ENCODE results near the gene NFKBIL1. TPM values are rescaled to one million over a fixed set of nuclear protein-coding genes. Genes with fewer than 3 reads are reported as not detected.

Gene NFKBIL1
- total and polyA plus RNA-seq, 7 experiments from 2014 or later = 8.7 to 17.2 (median 11.6) TPM

DNA sequence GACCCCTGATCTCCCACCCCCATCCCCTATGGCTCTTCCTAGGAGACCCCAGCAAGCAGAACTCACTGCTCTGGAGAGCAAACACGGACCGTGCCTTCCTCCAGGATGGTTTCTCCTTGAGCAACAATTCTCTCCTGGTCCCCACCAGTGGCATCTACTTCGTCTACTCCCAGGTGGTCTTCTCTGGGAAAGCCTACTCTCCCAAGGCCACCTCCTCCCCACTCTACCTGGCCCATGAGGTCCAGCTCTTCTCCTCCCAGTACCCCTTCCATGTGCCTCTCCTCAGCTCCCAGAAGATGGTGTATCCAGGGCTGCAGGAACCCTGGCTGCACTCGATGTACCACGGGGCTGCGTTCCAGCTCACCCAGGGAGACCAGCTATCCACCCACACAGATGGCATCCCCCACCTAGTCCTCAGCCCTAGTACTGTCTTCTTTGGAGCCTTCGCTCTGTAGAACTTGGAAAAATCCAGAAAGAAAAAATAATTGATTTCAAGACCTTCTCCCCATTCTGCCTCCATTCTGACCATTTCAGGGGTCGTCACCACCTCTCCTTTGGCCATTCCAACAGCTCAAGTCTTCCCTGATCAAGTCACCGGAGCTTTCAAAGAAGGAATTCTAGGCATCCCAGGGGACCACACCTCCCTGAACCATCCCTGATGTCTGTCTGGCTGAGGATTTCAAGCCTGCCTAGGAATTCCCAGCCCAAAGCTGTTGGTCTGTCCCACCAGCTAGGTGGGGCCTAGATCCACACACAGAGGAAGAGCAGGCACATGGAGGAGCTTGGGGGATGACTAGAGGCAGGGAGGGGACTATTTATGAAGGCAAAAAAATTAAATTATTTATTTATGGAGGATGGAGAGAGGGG, 26.1 kb downstream of the NFKBIL1 start:
- H3K4me1 ChIP-seq (ENCODE audit: control insufficient read depth in 2 of 2, insufficient read depth in 2 of 2, low read length in 2 of 2) = peaks cover 69 to 70% of the 10 kb centered on the region in 2 donors
- H3K36me3 Mint-ChIP-seq = peaks cover 0 to 39% (median 4%) of the 10 kb centered on the region in 5 donors
- peak overlapping the region; percentile 97 for H3K27ac ChIP-seq (ENCODE audit: low read depth, low read length)
- H3K4me1 Mint-ChIP-seq = peaks cover 63 to 97% (median 93%) of the 10 kb centered on the region in 7 donors
- peak overlapping the region; percentile 69 for H3K4me3 ChIP-seq (ENCODE audit: low read length)
- H3K4me3 Mint-ChIP-seq = peak overlapping the region; percentile 93 to 99 (median 98)
- ATAC-seq = no peak
- intact Hi-C loops (cut with micrococcal nuclease) = loop anchor here in 1 of 2 donors (2.0 kb wide), 1 partner anchor 15 kb away; no protein-coding TSS in a partner anchor
- ChIA-PET CTCF (interaction anchor here (1.5 to 18.2 kb wide), 5 partner anchors 12 to 81 kb away, joined by 3 to 687 read pairs (median 41); partner anchors contain the start of genes ATP6V1G2, LST1, LTB and NCR3), POLR2A (interaction anchor here (0.6 to 66.4 kb wide), 4 partner anchors 9 to 1398 kb away, joined by 3 to 3078 read pairs (median 1540); partner anchors contain the start of genes AIF1, ATP6V1G2, DDX39B and LST1)
- H3K36me3 ChIP-seq (ENCODE audit: control insufficient read depth in 2 of 3, insufficient read depth in 3 of 3, low read length in 3 of 3) = peaks cover 0 to 7% (median 5%) of the 10 kb centered on the region in 3 experiments
- peak overlapping the region; percentile 97 to 99 (median 99) for H3K27ac Mint-ChIP-seq
- no peaks in the 10 kb centered on the region for H3K9me3 ChIP-seq (ENCODE audit: control insufficient read depth in 2 of 3, low read length in 3 of 3)
- no peaks in the 10 kb centered on the region for H3K27me3 ChIP-seq (ENCODE audit: control insufficient read depth in 2 of 2, insufficient read depth in 2 of 2, low read length in 2 of 2)
- H3K9me3 Mint-ChIP-seq = no peaks in the 10 kb centered on the region
- H3K27me3 Mint-ChIP-seq = peaks cover 0 to 16% (median 0%) of the 10 kb centered on the region in 5 donors
- no peak for DNase-seq

DNA sequence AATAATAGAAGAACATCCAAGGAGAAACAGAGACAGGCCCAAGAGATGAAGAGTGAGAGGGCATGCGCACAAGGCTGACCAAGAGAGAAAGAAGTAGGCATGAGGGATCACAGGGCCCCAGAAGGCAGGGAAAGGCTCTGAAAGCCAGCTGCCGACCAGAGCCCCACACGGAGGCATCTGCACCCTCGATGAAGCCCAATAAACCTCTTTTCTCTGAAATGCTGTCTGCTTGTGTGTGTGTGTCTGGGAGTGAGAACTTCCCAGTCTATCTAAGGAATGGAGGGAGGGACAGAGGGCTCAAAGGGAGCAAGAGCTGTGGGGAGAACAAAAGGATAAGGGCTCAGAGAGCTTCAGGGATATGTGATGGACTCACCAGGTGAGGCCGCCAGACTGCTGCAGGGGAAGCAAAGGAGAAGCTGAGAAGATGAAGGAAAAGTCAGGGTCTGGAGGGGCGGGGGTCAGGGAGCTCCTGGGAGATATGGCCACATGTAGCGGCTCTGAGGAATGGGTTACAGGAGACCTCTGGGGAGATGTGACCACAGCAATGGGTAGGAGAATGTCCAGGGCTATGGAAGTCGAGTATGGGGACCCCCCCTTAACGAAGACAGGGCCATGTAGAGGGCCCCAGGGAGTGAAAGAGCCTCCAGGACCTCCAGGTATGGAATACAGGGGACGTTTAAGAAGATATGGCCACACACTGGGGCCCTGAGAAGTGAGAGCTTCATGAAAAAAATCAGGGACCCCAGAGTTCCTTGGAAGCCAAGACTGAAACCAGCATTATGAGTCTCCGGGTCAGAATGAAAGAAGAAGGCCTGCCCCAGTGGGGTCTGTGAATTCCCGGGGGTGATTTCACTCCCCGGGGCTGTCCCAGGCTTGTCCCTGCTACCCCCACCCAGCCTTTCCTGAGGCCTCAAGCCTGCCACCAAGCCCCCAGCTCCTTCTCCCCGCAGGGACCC, 27.0 kb downstream of the NFKBIL1 start:
- Histone ChIP-seq H3K4me3 (ENCODE audit: low read length) (peak overlapping the region; percentile 77), H3K27me3 (ENCODE audit: control insufficient read depth in 2 of 2, insufficient read depth in 2 of 2, low read length in 2 of 2) (no peaks in the 10 kb centered on the region), H3K9me3 (ENCODE audit: control insufficient read depth in 2 of 3, low read length in 3 of 3) (no peaks in the 10 kb centered on the region), H3K27ac (ENCODE audit: low read depth, low read length) (peak overlapping the region; percentile 97), H3K36me3 (ENCODE audit: control insufficient read depth in 2 of 3, insufficient read depth in 3 of 3, low read length in 3 of 3) (peaks cover 0 to 7% (median 5%) of the 10 kb centered on the region in 3 experiments), H3K4me1 (ENCODE audit: control insufficient read depth in 2 of 2, insufficient read depth in 2 of 2, low read length in 2 of 2) (peaks cover 62 to 69% of the 10 kb centered on the region in 2 donors)
- DNase-seq = peak in 1 of 9 donors; percentile 53
- H3K4me3 Mint-ChIP-seq = peak overlapping the region; percentile 39 to 99 (median 94)
- CTCF ChIA-PET = interaction anchor here (1.3 to 18.2 kb wide), 6 partner anchors 11 to 82 kb away, joined by 3 to 687 read pairs (median 23); partner anchors contain the start of genes ATP6V1G2, DDX39B, LST1 and LTB
- no peak for ATAC-seq
- intact Hi-C loops (cut with micrococcal nuclease) = loop anchor here in 1 of 2 donors (2.0 to 5.0 kb wide), 2 partner anchors 16 to 163 kb away; partner anchors contain the start of gene CLIC1
- H3K27ac Mint-ChIP-seq = peak overlapping the region; percentile 97 to 99 (median 99)
- POLR2A ChIA-PET = interaction anchor here (0.6 to 66.4 kb wide), 7 partner anchors 10 to 1770 kb away, joined by 3 to 3078 read pairs (median 4); partner anchors contain the start of genes AIF1, ATP6V1G2, BAG6 and DDX39B
- peaks cover 0 to 12% (median 0%) of the 10 kb centered on the region in 5 donors for H3K27me3 Mint-ChIP-seq
- H3K9me3 Mint-ChIP-seq = no peaks in the 10 kb centered on the region
- H3K36me3 Mint-ChIP-seq = peaks cover 0 to 45% (median 4%) of the 10 kb centered on the region in 5 donors
- H3K4me1 Mint-ChIP-seq = peaks cover 55 to 97% (median 93%) of the 10 kb centered on the region in 7 donors

DNA sequence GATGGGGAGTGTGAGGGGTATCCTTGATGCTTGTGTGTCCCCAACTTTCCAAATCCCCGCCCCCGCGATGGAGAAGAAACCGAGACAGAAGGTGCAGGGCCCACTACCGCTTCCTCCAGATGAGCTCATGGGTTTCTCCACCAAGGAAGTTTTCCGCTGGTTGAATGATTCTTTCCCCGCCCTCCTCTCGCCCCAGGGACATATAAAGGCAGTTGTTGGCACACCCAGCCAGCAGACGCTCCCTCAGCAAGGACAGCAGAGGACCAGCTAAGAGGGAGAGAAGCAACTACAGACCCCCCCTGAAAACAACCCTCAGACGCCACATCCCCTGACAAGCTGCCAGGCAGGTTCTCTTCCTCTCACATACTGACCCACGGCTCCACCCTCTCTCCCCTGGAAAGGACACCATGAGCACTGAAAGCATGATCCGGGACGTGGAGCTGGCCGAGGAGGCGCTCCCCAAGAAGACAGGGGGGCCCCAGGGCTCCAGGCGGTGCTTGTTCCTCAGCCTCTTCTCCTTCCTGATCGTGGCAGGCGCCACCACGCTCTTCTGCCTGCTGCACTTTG, 28.0 kb downstream of the NFKBIL1 start, which contains the start of gene TNF:
TNF (plus strand) TSS at position 231 of the 567 bp plus-strand sequence; CDS start at position 408, 177 bp downstream.
- Mint-ChIP-seq H3K36me3 (peaks cover 0 to 53% (median 5%) of the 10 kb centered on the region in 5 donors), H3K4me1 (peaks cover 54 to 98% (median 90%) of the 10 kb centered on the region in 7 donors), H3K27ac (peak within 1 kb of the TSS; percentile 91 to 99 (median 99)), H3K9me3 (no peaks in the 10 kb centered on the region), H3K27me3 (peaks cover 0 to 3% (median 0%) of the 10 kb centered on the region in 5 donors), H3K4me3 (peak within 1 kb of the TSS; percentile 85 to 99 (median 94))
- ChIA-PET CTCF (interaction anchor here (0.5 to 18.2 kb wide), 9 partner anchors 10 to 1811 kb away, joined by 3 to 687 read pairs (median 5); partner anchors contain the start of genes ATP6V1G2, DDX39B, LST1 and LTB), POLR2A (interaction anchor here (0.6 to 66.4 kb wide), 6 partner anchors 11 to 1769 kb away, joined by 3 to 3078 read pairs (median 7); partner anchors contain the start of genes AIF1, ATP6V1G2, BAG6 and DDX39B)
- peak; percentile 26 for ATAC-seq
- H3K4me3 ChIP-seq (ENCODE audit: low read length) = peak within 1 kb of the TSS; percentile 77
- intact Hi-C loops (cut with micrococcal nuclease) = loop anchor here in 1 of 2 donors (2.0 to 5.0 kb wide), 2 partner anchors 17 to 162 kb away; partner anchors contain the start of gene CLIC1
- peaks cover under 1 to 7% (median 5%) of the 10 kb centered on the region in 3 experiments for H3K36me3 ChIP-seq (ENCODE audit: control insufficient read depth in 2 of 3, insufficient read depth in 3 of 3, low read length in 3 of 3)
- peak within 1 kb of the TSS; percentile 97 for H3K27ac ChIP-seq (ENCODE audit: low read depth, low read length)
- H3K27me3 ChIP-seq (ENCODE audit: control insufficient read depth in 2 of 2, insufficient read depth in 2 of 2, low read length in 2 of 2) = no peaks in the 10 kb centered on the region
- H3K9me3 ChIP-seq (ENCODE audit: control insufficient read depth in 2 of 3, low read length in 3 of 3) = no peaks in the 10 kb centered on the region
- peak in 4 of 9 donors; percentile 37 to 89 (median 59) for DNase-seq
- peaks cover 62 to 71% of the 10 kb centered on the region in 2 donors for H3K4me1 ChIP-seq (ENCODE audit: control insufficient read depth in 2 of 2, insufficient read depth in 2 of 2, low read length in 2 of 2)

DNA sequence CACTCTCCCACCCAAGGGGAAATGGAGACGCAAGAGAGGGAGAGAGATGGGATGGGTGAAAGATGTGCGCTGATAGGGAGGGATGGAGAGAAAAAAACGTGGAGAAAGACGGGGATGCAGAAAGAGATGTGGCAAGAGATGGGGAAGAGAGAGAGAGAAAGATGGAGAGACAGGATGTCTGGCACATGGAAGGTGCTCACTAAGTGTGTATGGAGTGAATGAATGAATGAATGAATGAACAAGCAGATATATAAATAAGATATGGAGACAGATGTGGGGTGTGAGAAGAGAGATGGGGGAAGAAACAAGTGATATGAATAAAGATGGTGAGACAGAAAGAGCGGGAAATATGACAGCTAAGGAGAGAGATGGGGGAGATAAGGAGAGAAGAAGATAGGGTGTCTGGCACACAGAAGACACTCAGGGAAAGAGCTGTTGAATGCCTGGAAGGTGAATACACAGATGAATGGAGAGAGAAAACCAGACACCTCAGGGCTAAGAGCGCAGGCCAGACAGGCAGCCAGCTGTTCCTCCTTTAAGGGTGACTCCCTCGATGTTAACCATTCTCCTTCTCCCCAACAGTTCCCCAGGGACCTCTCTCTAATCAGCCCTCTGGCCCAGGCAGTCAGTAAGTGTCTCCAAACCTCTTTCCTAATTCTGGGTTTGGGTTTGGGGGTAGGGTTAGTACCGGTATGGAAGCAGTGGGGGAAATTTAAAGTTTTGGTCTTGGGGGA, 28.7 kb downstream of the NFKBIL1 start:
- Histone ChIP-seq H3K4me1 (ENCODE audit: control insufficient read depth in 2 of 2, insufficient read depth in 2 of 2, low read length in 2 of 2) (peaks cover 57 to 65% of the 10 kb centered on the region in 2 donors), H3K9me3 (ENCODE audit: control insufficient read depth in 2 of 3, low read length in 3 of 3) (no peaks in the 10 kb centered on the region), H3K27ac (ENCODE audit: low read depth, low read length) (peak overlapping the region; percentile 97), H3K36me3 (ENCODE audit: control insufficient read depth in 2 of 3, insufficient read depth in 3 of 3, low read length in 3 of 3) (peaks cover 4 to 9% (median 5%) of the 10 kb centered on the region in 3 experiments), H3K4me3 (ENCODE audit: low read length) (peak overlapping the region; percentile 77), H3K27me3 (ENCODE audit: control insufficient read depth in 2 of 2, insufficient read depth in 2 of 2, low read length in 2 of 2) (no peaks in the 10 kb centered on the region)
- ChIA-PET CTCF (interaction anchor here (0.9 to 18.2 kb wide), 8 partner anchors 8 to 81 kb away, joined by 3 to 687 read pairs (median 6); partner anchors contain the start of genes ATP6V1G2, LST1, LTB and NCR3), POLR2A (interaction anchor here (0.7 to 66.4 kb wide), 6 partner anchors 12 to 88 kb away, joined by 3 to 3078 read pairs (median 7); partner anchors contain the start of genes AIF1, ATP6V1G2, BAG6 and DDX39B)
- Mint-ChIP-seq H3K4me3 (peak overlapping the region; percentile 85 to 99 (median 93)), H3K4me1 (peaks cover 54 to 93% (median 85%) of the 10 kb centered on the region in 7 donors), H3K27me3 (peaks cover 0 to 3% (median 0%) of the 10 kb centered on the region in 5 donors), H3K27ac (peak overlapping the region; percentile 91 to 99 (median 99)), H3K36me3 (peaks cover 3 to 60% (median 10%) of the 10 kb centered on the region in 5 donors), H3K9me3 (no peaks in the 10 kb centered on the region)
- DNase-seq = peak in 1 of 9 donors; percentile 32
- no peak for ATAC-seq
- intact Hi-C loops (cut with micrococcal nuclease) = loop anchor here in 1 of 2 donors (1.0 to 5.0 kb wide), 3 partner anchors 8 to 161 kb away; partner anchors contain the start of gene CLIC1

Measured in naive thymus-derived CD4-positive, alpha-beta T cell (primary cell).